ENCODE results near the gene PCBD2.
"Not testable (repeated sequence)": the region's sequence is repeated elsewhere in the genome, so short reads cannot be mapped to it uniquely, and the experiment has no call there.

PCBD2 gene

GRCh38 chr5:134963098-134963497 is 58.2 kb downstream of the PCBD2 start:
- no peak for DNase-seq (ENCODE audit: low read depth)

DNA sequence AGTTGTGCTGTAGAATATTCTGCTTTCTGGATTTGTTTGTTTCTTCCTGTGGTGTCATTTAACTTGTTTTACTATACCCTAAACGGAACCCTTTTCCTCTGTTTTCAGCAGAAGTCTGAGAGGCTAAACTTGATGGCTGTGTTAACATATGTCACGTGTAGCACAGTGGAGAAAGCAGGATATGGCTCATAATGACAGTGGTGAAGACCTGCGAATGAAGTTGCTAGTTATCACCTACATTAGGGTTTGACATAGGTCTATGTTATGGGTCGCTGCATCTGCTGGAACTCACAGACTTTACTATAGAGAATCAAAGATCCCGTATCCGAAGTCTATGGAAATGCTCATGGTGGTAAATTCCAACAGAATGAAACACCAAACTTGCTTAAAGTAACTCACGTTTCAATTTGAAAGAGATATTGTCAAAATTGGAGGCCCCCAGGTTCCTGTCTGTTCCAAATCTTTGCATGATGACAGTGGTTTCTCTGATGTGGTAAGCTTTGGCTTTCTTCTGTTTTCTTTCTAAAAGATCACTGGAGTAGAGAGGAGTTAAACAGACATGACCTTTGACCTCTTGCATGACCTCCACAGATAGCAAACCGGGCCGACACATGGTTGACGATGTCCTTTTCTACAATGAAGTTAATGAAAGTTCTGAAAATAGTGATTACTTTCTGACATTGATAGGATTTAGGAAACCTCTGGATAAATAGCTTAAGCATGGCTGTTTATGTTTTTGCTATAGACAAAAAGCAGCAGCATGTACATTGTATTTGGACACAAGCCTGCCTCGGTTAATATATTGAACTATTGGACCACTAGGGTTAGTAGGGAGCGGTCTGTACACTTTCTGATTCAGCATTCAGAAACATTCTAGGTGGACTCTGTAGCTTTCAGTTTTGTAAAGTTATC is 59.7 kb downstream of the PCBD2 start:
- no peak for DNase-seq (ENCODE audit: low read depth)

DNA sequence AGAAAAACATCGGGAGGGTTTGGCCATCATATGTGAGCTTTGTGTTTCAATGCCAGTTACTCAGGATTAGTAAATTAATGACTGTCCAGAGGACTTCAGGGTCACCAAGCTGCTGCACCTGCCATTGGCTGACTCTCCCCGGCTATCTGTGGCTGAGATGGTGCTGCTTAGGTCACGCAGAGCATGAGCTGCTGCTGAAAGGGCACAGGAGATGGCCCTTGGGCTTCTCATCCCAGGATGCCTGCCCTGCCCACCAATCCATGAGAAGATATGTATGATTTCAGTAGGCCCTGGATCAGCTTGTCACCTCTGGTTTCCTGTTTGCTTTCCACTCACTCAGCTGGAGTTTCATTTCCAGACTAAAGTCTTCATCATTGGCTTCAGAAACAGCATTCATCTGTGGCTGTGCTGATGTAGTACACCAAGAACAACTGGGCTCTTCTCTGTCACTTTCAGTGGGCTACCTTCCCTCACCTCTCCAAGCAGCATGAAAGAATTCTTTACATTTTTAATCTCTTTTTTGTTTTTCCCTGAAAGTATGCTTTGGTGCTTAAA is 60.4 kb downstream of the PCBD2 start:
- no peak for DNase-seq (ENCODE audit: low read depth)

DNA sequence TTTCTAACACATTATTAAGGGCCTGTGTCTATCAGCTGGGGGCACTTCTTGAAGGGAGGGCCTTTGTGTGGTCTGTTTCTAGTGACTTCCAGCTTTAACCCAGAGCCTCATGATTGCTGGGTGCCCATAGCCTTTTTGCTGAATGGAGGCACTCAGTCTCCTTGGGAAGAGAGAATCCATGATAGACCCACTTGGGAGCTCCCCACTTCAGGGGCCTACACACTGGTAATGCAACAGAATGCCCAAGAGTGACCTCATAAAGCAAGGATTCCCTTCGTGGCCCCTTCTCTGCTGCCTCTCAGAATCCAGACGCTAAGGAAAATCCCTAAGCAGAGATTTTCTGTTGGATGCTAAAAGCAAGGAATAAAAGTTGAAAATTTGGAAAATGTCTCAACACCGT is 62.7 kb downstream of the PCBD2 start, which contains the start of gene CATSPER3:
Gene CATSPER3, plus strand, starts transcription at position 301 of the 400 bp plus-strand sequence. Its CDS starts 85 bp downstream, at position 386.
- DNase-seq (ENCODE audit: low read depth) = no peak

GRCh38 chr5:134968055-134968454 is 63.1 kb downstream of the PCBD2 start:
- no peak for DNase-seq (ENCODE audit: low read depth)

DNA sequence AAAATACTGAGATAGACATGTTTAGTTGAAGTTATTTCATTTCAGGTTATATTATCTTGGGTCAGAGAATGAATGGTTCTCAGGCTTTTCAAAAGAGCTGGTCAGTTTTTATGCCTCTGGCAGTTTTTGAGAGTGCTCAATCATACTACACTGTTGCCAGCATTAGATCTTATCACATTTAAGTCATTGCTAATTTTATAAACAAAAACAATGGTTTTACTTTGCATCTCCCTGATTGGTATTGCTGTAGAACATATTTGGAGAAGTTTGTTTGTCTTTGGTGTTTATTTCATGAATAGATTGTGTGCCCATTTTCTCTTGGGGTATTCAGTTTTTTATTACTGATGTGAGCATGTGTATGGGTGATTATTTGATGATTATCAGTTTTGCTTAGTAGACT is 64.2 kb downstream of the PCBD2 start:
- no peak for DNase-seq (ENCODE audit: low read depth)

DNA sequence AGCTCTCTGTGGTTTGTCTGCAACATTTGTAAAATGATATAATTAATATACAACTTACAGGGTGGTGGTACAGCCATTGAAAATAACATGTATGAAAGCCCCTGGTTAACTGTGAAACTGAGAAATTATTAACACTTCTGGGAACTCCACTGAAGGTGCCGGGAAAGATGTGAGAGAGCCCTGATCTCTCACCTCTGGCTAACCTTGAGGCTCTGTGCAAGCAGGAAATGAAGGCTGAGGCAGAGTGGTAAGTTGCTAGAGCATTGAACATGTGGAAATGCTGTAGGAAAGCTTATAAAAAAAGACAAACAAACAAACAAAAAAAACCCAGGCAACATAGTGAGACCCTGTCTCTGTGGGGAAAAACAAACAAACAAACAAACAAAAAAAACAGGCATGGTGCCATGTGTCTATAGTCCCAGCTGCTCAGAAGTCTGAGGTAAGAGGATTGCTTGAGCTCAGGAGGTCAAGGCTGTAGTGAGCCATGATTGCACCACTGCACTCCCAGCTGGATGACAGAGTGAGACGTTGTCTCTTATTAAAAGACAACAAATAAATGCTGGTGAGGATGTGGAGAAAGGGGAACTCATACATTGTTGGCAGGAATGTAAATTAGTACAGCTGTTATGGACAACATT is 70.3 kb downstream of the PCBD2 start:
- no peak for DNase-seq (ENCODE audit: low read depth)

DNA sequence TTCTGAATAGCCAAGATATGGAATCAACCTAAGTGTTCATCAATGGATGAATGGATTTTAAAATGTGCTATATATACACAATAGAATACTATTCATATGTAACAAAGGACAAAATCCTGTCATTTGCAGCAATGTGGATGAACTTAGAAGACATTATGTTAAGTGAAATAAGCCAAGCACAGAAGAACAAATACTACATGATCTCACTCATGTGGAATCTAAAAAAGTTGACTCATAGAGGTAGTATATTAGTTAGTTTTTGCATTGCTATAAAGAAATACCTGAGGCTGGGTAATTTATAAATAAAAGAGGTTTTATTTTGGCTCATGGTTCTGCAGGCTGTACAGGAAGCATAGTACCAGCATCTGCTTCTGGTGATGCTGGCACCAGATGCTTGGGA is 70.9 kb downstream of the PCBD2 start:
- no peak for DNase-seq (ENCODE audit: low read depth)

- no peak for DNase-seq (ENCODE audit: low read depth)
Measured at GRCh38 chr5:134976841-134977240, 71.9 kb downstream of the PCBD2 start.

GRCh38 chr5:134979416-134979815 is 74.5 kb downstream of the PCBD2 start:
- no peak for DNase-seq (ENCODE audit: low read depth)

GRCh38 chr5:134982230-134982629 is 77.3 kb downstream of the PCBD2 start:
- no peak for DNase-seq (ENCODE audit: low read depth)

DNA sequence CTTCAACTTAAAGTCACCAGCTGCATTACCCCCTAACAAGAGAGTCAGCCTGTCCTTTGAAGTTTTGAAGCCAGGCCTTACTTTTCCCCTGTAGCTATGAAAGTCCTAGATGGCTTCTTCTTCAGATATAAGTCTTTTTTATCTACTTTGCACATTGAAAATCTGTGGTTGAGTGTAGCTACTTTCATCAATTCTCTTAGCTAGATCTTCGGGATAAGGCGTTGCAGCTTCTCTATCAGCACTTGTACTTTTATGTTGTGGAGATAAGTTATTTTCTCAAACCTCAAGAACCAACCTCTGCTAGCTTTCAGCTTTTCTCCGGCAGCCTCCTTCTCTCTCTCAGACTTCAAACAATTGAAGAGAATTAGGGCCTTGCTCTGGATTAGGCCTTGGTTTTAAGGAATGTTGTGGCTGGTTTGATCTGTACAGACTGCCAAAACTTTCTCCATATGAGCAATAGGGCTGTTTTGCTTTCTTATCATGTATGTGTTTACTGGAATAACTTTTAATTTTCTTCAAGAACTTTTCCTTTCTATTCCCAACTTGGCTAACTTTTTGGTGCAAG is 84.4 kb downstream of the PCBD2 start:
- no peak for DNase-seq (ENCODE audit: low read depth)

DNA sequence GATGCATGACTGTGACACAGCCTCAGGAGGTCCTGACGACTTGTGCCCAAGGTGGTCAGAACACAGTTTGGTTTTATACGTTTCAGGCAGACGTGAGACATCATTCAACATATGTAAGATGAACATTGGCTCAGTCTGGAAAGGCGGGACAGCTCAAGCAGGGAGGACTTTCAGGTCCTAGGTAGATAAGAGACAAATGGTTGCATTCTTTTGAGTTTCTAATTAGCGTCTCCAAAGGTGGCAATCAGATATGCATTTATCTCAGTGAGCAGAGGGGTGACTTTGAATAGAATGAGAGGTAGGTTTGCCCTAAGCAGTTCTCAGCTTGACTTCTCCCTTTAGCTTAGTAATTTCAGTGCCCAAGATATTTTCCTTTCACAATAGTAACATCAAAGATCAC is 85.3 kb downstream of the PCBD2 start:
- DNase-seq (ENCODE audit: low read depth) = not testable (repeated sequence)

DNA sequence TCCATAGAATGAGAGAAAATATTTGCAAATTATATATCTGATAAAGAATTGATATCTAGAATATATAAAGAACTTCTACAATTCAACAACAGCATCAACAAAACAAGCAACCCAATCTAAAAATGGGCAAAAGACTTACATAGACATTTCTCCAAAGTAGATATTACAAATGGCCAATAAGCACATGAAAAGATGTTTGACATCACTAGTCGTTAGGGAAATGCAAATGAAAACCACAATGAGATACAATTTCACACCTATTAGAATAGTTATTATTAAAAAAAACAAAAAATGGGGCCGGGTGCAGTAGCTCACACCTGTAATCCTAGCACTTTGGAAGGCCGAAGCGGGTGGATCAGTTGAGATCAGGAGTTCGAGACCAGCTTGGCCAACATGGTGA is 87.2 kb downstream of the PCBD2 start:
- no peak for DNase-seq (ENCODE audit: low read depth)

GRCh38 chr5:134993161-134993560 is 88.2 kb downstream of the PCBD2 start:
- DNase-seq (ENCODE audit: low read depth) = no peak

DNA sequence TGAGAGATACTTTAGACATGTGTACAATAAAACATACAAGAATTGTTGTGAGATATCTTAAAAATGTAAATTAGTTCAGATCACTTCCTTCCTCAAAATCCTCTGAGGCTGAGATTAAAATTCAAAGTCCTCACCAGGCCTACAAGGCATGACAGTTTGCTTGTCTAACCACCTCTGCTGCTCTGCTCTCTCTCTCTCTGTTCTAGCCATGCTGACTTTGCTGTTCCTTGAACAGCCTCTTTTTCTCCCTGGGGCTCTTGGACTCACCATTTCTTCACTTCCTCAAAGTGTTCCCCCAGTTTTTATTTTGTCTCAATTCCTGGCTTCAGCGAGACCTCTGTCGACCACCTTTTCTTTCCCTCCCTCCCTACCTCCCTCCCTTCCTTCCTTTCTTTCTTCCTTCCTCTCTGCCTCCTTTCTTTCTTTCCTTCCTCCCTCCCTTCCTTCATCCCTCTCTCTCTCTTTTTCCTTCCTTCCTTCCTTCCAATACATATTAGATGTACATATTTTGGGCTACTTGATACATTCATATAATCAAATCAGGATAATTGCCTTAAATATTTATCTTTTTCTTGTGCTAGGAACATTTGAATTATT is 89.7 kb downstream of the PCBD2 start:
- no peak for DNase-seq (ENCODE audit: low read depth)

DNA sequence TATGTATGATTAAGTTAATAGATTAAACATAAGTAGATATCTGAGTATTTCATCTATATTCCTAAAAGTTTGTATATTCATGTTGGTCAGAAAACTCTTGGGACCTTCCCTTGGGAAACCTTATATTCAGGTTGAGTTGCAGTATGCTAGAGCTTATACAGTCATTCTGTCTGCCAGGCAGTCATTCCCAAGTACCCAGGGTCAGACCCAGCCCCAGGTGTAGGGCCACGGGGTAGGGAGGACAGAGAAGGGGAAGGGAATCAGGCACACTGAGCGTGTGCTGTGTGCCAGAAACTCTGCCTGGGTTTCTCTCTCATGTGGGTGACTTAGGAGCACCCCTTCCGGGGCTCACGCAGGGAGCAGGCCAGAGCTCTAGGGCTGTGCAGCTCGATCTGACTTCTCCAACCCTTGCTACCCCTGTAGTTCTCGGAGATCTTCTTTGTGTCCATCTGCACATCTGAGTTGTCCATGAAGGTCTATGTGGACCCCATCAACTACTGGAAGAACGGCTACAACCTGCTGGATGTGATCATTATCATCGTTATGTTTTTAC is 91.0 kb downstream of the PCBD2 start:
- DNase-seq (ENCODE audit: low read depth) = no peak

GRCh38 chr5:134997015-134997414 is 92.1 kb downstream of the PCBD2 start:
- no peak for DNase-seq (ENCODE audit: low read depth)

GRCh38 chr5:134998068-134998467 is 93.1 kb downstream of the PCBD2 start:
- DNase-seq (ENCODE audit: low read depth) = not testable (repeated sequence)

GRCh38 chr5:135004376-135004775 is 99.4 kb downstream of the PCBD2 start:
- DNase-seq (ENCODE audit: low read depth) = no peak

DNA sequence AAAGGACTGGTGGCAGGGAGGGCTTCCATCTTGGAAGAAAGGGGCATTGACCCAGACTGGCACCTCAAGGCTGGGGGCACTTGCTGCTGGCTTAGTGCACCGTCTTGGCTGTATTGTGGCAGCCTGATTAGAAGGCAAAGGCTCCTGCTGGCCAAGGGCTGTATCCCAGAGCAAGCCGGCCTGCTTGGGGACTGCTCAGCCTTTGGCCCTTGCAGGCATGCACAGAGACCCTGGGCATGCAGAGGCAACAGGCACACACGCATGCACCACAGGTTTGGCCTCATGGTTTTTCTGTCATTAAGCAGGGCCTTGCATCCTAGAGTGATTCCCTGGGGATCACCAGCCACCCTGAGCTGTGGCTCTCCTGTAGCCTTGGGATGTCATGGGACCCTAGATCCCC is 100.1 kb downstream of the PCBD2 start:
- no peak for DNase-seq (ENCODE audit: low read depth)

DNA sequence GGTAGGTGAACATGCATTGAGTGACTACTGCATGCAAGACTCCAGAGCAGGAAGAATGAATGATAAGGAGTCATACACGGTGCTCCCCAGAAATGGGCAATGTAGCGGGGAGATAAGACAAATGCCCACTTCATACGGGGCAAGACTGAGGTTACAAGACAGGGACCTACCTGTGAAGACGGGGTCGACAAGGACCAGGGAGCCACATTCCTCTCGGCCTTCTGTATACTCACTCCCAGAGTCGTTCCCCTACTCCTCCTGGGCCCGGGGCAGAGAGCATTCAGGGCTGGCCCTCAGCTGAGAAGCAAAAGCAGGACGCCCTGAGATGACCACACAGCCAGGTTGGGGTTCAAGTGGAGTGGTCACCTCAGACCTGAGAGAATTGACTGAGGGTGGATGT is 102.4 kb downstream of the PCBD2 start:
- no peak for DNase-seq (ENCODE audit: low read depth)
